GM19351 (cell line): Measurements from ENCODE around the gene HAUS2.

Source experiments
- ATAC-seq: cut with Tn5 transposase; IDR thresholded peaks from one replicate; pipeline ENCODE4 v1.9.1; 2021; ENCODE audit warnings: mild to moderate bottlenecking, moderate library complexity; ENCODE audit not compliant: unreplicated experiment

The HAUS2 gene

DNA sequence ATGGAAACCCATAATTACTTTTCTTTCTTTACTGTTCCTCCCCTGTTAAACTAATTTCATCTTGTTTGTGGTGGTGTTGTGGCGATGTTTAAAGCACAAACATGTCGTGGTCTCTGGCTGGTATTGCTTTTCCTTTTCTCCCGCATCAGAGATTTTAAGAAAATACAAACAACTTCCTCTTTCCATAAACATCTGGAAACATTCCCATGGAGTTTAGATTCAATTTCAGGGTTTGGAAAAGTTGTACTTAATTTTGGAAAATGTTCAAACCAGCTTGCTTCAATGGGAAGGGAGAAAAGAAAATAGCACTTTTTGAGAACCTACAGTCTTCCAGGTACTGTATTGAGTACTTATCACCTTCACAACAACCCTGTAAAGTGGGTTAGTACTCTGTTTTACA is 57.2 kb downstream of the HAUS2 start:
- no peak for ATAC-seq

DNA sequence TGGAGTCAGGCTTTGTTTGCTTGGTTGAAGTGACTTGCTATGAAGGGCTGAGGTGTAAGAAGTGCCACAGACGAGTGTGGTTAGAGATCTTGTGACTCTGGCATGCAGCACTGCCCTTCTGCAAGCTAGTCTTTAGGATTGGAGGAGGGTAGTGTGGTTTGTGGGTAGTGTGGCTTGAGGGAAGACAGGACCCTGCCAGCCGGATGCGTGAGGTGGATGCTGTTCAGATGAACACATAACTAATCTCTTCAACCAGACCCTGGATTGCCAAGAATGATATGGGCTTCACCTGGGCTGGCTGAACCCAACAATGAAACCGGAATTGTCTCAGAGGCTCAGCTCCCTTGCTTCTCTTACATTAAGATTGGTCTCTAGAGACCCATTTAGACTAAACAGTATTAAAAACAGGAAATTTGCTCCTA is 59.5 kb downstream of the HAUS2 start:
- no peak for ATAC-seq

GRCh38 chr15:42608752-42609488 is 60.3 kb downstream of the HAUS2 start:
- no peak for ATAC-seq

GRCh38 chr15:42611532-42611931 is 62.9 kb downstream of the HAUS2 start:
- ATAC-seq, result no peak

GRCh38 chr15:42612367-42612912 is 63.8 kb downstream of the HAUS2 start:
- no peak for ATAC-seq

GRCh38 chr15:42616107-42616506 is 67.5 kb downstream of the HAUS2 start:
- ATAC-seq, result no peak
